Non-pigmented ciliary epithelial cell (primary cell): ENCODE results near the gene ZNF708.
"Not testable (repeated sequence)": the region's sequence is repeated elsewhere in the genome, so short reads cannot be mapped to it uniquely, and the experiment has no call there.

Source experiments
- DNase-seq: peaks from one replicate; pipeline ENCODE4 v3.0.0-alpha.2; 2010; ENCODE audit warnings: low read depth

Gene ZNF708

DNA sequence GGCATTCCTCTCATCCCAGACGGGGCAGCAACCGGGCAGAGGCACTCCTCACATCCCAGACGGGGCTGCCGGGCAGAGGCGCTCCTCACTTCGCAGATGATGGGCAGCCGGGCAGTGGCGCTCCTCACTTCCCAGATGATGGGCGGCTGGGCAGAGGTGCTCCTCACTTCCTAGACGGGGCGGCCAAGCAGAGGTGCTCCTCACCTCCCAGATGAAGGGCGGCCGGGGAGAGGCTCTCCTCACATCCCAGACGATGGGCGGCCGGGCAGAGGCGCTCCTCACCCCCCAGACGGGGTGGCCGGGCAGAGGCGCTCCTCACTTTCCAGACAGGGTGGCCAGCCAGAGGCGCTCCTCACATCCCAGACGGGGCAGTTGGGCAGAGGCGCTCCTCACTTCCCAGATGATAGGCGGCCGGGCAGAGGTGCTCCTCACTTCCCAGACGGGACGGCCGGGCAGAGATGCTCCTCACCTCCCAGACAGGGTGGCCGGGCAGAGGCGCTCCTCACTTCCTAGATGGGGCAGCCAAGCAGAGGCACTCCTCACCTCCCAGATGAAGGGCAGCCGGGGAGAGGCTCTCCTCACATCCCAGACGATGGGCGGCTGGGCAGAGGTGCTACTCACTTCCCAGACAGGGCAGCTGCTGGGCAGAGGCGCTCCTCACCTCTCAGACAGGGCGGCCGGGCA lies 68.9 kb downstream of the ZNF708 start:
- no peak for DNase-seq

DNA sequence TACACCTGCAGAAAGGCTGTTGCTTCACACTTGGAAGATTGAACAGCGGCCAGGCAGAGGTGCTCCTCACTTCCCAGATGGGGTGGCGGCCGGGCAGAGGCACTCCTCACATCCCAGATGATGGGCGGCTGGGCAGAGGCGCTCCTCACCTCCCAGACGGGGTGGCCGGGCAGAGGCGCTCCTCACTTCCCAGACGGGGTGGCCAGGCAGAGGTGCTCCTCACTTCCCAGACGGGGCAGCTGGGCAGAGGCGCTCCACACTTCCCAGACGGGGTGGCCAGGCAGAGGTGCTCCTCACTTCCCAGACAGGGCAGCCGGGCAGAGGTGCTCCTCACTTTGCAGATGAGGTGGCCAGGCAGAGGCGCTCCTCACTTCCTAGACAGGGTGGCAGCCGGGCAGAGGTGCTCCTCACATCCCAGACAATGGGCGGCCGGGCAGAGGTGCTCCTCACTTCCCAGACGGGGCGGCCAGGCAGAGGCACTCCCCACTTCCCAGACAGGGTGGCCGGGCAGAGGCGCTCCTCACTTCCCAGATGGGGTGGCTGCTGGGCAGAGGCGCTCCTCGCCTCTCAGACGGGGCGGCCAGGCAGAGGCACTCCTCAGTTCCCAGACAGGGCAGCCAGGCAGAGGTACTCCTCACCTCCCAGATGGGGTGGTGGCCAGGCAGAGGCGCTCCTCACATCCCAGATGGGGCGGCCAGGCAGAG lies 69.6 kb downstream of the ZNF708 start:
- not testable (repeated sequence) for DNase-seq

DNA sequence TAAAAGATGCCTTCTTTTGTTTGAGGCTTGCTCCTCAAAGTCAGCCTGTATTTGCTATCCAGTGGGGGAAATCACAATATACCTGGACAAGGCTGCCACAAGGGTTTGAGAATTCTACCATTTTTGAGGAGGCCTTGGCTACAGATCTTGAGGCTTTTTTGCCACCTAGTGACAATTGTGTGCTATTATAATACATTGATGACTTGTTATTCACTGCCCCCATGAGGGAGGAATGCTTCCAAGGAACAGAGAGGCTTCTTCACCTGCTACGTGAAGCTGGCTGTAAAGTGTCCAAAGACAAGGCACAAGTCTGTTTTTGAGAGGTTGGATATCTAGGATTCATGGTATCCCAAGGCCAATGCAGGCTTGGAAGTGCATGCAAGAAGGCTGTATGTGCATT lies 72.5 kb downstream of the ZNF708 start:
- DNase-seq, result no peak
